ENCODE results near the gene GHR.

DNA sequence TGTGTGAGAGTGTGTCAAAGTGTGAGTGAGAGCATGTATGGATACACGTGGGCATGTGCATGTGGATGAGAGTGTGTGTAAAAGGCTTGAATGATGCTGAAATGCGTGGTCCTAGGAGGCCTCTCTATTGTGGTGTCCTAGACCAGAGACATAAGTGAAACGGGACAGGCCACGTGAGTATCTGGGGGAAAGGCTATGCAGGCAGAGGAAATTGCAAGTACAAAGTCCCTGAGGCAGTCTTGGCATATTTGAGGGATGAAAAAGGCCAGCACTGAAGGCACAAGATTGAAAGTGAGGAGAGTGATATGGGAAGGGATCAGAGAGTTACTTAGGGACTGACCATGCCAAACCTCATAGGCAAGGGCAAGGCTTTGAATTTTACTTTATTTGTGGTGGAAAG, 266.2 kb downstream of the GHR start:
- TF ChIP-seq YY1 (IDR thresholded peaks at IDR 0.05; ENCODE audit: insufficient read depth, insufficient read length) (no peak), ZNF274 (IDR thresholded peaks at IDR 0.05; ENCODE audit: low read depth, low read length) (no peak)

Data from NT2/D1 (cell line).